OCI-LY7 (cell line): ENCODE measurements around the gene THYN1. TPM values are rescaled to one million over a fixed set of nuclear protein-coding genes. Genes with fewer than 3 reads are reported as not detected.
A peak's percentile ranks its signal among the peaks of the same experiment; 100 is the strongest.
"Not testable (repeated sequence)": the region's sequence is repeated elsewhere in the genome, so short reads cannot be mapped to it uniquely, and the experiment has no call there.

Experiments used
- BruUV-seq: library from RNA; stranded (reverse); fragments of 400-500 nt; replicated peaks from 2 replicates; lab custom pipeline; 2021; lab: Mats Ljungman, UMichigan
- CTCF ChIA-PET: fragments of 300-600 bp; sonication (Branson Sonifier 250); formaldehyde crosslinking; loops from one replicate; lab custom pipeline; 2022; ENCODE audit warnings: antibody characterized with exemption; ENCODE audit not compliant: unreplicated experiment; lab: Charles Lee
- POLR2A ChIA-PET: fragments of 300-600 bp; sonication (Branson Sonifier 250); formaldehyde crosslinking; loops from one replicate; lab custom pipeline; 2022; ENCODE audit warnings: antibody characterized with exemption; lab: Charles Lee
- DNase-seq: peaks from one replicate; pipeline ENCODE4 v3.0.0-alpha.2; 2015; ENCODE audit warnings: low spot score
- H2AFZ ChIP-seq: fragments of 200-600 bp; sonication (generic), shearing (Covaris generic); 2 replicates; pipeline ENCODE4 v1.6.1; 2014; ENCODE audit warnings: mild to moderate bottlenecking, antibody characterized with exemption, low read length, moderate library complexity
- H3K27ac ChIP-seq: fragments of 200-600 bp; sonication (generic); 2 replicates; pipeline ENCODE4 v1.5.1; 2014; ENCODE audit warnings: mixed run types, low read depth, mild to moderate bottlenecking, moderate library complexity, low read length, inconsistent platforms; ENCODE audit not compliant: poor library complexity, severe bottlenecking
- H3K36me3 ChIP-seq: fragments of 200-600 bp; sonication (generic); 2 replicates; pipeline ENCODE4 v1.6.1; 2014; ENCODE audit warnings: mild to moderate bottlenecking, antibody characterized with exemption, low read length, moderate library complexity, mixed read lengths; ENCODE audit not compliant: insufficient read depth
- H3K4me1 ChIP-seq: fragments of 200-600 bp; sonication (generic); 2 replicates; pipeline ENCODE4 v1.5.1; 2014; ENCODE audit warnings: mild to moderate bottlenecking, low read length; ENCODE audit not compliant: insufficient read depth, poor library complexity, severe bottlenecking
- H3K4me2 ChIP-seq: fragments of 200-600 bp; sonication (generic); 2 replicates; pipeline ENCODE4 v1.6.1; 2014; ENCODE audit warnings: mild to moderate bottlenecking, low read length
- H3K4me3 ChIP-seq: fragments of 200-600 bp; sonication (generic); 2 replicates; pipeline ENCODE4 v1.5.1; 2014; ENCODE audit warnings: mild to moderate bottlenecking, low read depth, low read length; ENCODE audit not compliant: poor library complexity, severe bottlenecking
- H3K79me2 ChIP-seq: fragments of 200-600 bp; sonication (generic); 2 replicates; pipeline ENCODE4 v1.6.1; 2016; ENCODE audit warnings: low read depth, mild to moderate bottlenecking, low read length, moderate library complexity, mixed read lengths; ENCODE audit not compliant: insufficient read depth
- H3K9me2 ChIP-seq: fragments of 200-600 bp; sonication (generic); 2 replicates; pipeline ENCODE4 v1.6.1; 2016; ENCODE audit warnings: mild to moderate bottlenecking, low read length, mixed read lengths; ENCODE audit not compliant: insufficient read depth
- H3K9me3 ChIP-seq: fragments of 200-600 bp; sonication (generic); 2 replicates; pipeline ENCODE4 v1.6.1; 2014; ENCODE audit warnings: mild to moderate bottlenecking, mixed run types, low read length, mixed read lengths
- H4K20me1 ChIP-seq: fragments of 200-600 bp; sonication (generic); 2 replicates; pipeline ENCODE4 v1.6.1; 2014; ENCODE audit warnings: mild to moderate bottlenecking, antibody characterized with exemption, low read length, moderate library complexity, mixed read lengths; ENCODE audit not compliant: insufficient read depth
- EZH2phosphoT487 ChIP-seq: fragments of 200-600 bp; sonication (generic); IDR thresholded peaks from 2 replicates; pipeline ENCODE4 v1.6.1; 2018; ENCODE audit warnings: low read depth, borderline replicate concordance, mild to moderate bottlenecking, mixed run types, antibody characterized with exemption, low read length, moderate library complexity, mixed read lengths
- intact Hi-C: fragments of 100-400 bp; cut with micrococcal nuclease; formaldehyde crosslinking; loops from one replicate; pipeline ENCODE4 v1.10.0; 2022; ENCODE audit not compliant: unreplicated experiment
- total RNA-seq, 2 experiments: library from RNA; depleted of rRNA in 1 of 2; stranded (reverse); fragments of >200 nt in 1 of 2; shearing (Covaris generic) in 1 of 2; gene quantifications; 2 replicates each; pipeline ENCODE4 v1.2.3, GENCODE V29; 2014 to 2022
- TF ChIP-seq, protein P1 (sequence below): fragments of 200-600 bp; sonication (generic); conservative IDR thresholded peaks from 2 replicates; pipeline ENCODE4 v1.5.1; 2014; ENCODE audit warnings: mild to moderate bottlenecking, antibody characterized with exemption, low read length, moderate library complexity, mixed read lengths

THYN1 gene
- total RNA-seq, 2 experiments from 2014 or later: 51.6 to 101 TPM

DNA sequence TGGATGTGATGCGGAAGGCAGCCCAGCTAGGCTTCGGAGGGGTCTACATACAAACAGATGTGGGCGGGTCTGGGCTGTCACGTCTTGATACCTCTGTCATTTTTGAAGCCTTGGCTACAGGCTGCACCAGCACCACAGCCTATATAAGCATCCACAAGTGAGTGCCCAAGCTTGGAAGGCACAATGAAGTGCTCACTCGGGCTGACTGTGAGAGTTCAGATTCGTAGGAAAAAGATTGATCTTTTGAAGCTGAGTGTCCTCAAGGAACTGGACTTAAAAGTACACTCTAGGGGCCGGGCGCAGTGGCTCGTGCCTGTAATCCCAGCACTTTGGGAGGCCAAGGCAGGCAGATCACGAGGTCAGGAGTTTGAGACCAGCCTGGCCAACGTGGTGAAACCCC, 3.9 kb upstream of the THYN1 start:
- H3K79me2 ChIP-seq: peaks cover 12% of the 10 kb centered on the region; the same call in 1 of the 2 replicates
- ChIA-PET CTCF (no interaction called here), POLR2A (no interaction called here)
- H3K9me2 ChIP-seq: no peaks in the 10 kb centered on the region
- no peak for TF ChIP-seq EZH2phosphoT487
- TF ChIP-seq, protein P1, sequence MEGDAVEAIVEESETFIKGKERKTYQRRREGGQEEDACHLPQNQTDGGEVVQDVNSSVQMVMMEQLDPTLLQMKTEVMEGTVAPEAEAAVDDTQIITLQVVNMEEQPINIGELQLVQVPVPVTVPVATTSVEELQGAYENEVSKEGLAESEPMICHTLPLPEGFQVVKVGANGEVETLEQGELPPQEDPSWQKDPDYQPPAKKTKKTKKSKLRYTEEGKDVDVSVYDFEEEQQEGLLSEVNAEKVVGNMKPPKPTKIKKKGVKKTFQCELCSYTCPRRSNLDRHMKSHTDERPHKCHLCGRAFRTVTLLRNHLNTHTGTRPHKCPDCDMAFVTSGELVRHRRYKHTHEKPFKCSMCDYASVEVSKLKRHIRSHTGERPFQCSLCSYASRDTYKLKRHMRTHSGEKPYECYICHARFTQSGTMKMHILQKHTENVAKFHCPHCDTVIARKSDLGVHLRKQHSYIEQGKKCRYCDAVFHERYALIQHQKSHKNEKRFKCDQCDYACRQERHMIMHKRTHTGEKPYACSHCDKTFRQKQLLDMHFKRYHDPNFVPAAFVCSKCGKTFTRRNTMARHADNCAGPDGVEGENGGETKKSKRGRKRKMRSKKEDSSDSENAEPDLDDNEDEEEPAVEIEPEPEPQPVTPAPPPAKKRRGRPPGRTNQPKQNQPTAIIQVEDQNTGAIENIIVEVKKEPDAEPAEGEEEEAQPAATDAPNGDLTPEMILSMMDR: no peak
- no peaks in the 10 kb centered on the region for H4K20me1 ChIP-seq
- H3K4me1 ChIP-seq: peaks cover 26% of the 10 kb centered on the region
- DNase-seq: no peak
- no TSS peak for BruUV-seq
- H3K36me3 ChIP-seq: peaks cover 26% of the 10 kb centered on the region; the same call in 1 of the 2 replicates
- intact Hi-C loops: no loop called here
- no peak overlapping the region for H3K27ac ChIP-seq
- no peak overlapping the region for H2AFZ ChIP-seq
- no peak overlapping the region for H3K4me2 ChIP-seq
- H3K9me3 ChIP-seq: no peaks in the 10 kb centered on the region
- no peak overlapping the region for H3K4me3 ChIP-seq

GRCh38 chr11:134255184-134255561, 2.0 kb upstream of the THYN1 start:
- POLR2A ChIA-PET: interaction anchor here (1.0 kb wide), 1 partner anchor 11 kb away, joined by 4 read pairs; no protein-coding TSS in a partner anchor
- BruUV-seq, CTCF ChIA-PET: not testable (repeated sequence)

DNA sequence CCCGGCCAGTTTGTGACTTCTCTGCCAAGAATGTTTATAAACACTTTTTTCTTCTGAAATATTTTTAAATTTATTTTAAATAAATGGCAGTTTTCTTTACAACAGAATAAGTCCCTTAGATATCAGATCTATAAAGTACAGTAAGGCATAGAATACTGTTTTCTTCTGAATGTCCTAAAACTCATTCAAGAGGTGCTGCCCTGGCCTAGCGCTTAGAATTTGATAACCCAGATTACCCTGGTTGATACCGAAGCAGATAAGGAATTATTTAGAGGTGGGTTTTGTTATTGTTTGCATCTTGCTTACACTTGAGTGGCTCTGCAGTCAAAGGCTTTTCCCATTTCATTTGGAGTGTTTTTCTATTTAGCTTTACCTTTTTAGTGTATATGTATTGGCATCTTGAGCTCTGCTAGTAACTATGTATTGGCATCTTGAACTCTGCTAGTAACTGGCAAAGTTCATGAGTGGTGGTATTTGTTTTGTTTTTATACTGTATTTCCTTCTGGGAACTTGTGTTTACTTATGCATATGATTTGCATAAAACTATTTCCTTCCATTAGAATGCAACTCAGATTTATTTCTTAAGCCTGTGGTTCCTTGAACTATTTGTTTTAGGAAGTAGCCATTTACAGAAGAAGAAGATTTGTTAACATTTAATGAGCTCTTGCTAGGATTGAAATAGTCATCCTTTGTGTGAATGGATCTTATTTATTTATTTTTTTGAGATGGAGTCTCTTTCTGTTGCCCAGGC, 1.5 kb upstream of the THYN1 start:
- ChIA-PET CTCF (no interaction called here), POLR2A (interaction anchor here (1.0 to 1.4 kb wide), 3 partner anchors 12 to 31 kb away, joined by 4 to 6 read pairs (median 6); partner anchors contain the start of genes NCAPD3 and VPS26B)
- TF ChIP-seq, protein P1: no peak
- no peak for TF ChIP-seq EZH2phosphoT487
- no peaks in the 10 kb centered on the region for H4K20me1 ChIP-seq
- intact Hi-C loops: no loop called here
- peaks cover 27% of the 10 kb centered on the region for H3K36me3 ChIP-seq
- H2AFZ ChIP-seq: no peak overlapping the region
- H3K27ac ChIP-seq: no peak overlapping the region
- no peak for DNase-seq
- peaks cover 12% of the 10 kb centered on the region; the same call in 1 of the 2 replicates for H3K79me2 ChIP-seq
- H3K4me2 ChIP-seq: peak overlapping the region; percentile 91
- no TSS peak for BruUV-seq
- H3K4me3 ChIP-seq: peak overlapping the region; percentile 82
- no peaks in the 10 kb centered on the region for H3K9me3 ChIP-seq
- no peaks in the 10 kb centered on the region for H3K9me2 ChIP-seq
- peaks cover 20% of the 10 kb centered on the region for H3K4me1 ChIP-seq

More at GRCh38 chr11:134255184-134255561, 2.0 kb upstream of the THYN1 start:
- DNase-seq, H3K27ac ChIP-seq, H3K4me3 ChIP-seq, intact Hi-C loops, H3K9me2 ChIP-seq, H4K20me1 ChIP-seq, H2AFZ ChIP-seq, H3K4me2 ChIP-seq, H3K9me3 ChIP-seq: not testable (repeated sequence)
- Histone ChIP-seq H3K4me1 (peaks cover 25% of the 10 kb centered on the region), H3K36me3 (peaks cover 27% of the 10 kb centered on the region; the same call in 1 of the 2 replicates), H3K79me2 (peaks cover 12% of the 10 kb centered on the region; the same call in 1 of the 2 replicates)
